ENCODE data around the gene TIMM44. TPM values are rescaled to one million over a fixed set of nuclear protein-coding genes. Genes with fewer than 3 reads are reported as not detected.
"Not testable (repeated sequence)": the region's sequence is repeated elsewhere in the genome, so short reads cannot be mapped to it uniquely, and the experiment has no call there.

TIMM44 gene
- total RNA-seq, 1 donor from 2014 or later: 89.1 TPM

- no peak for TF ChIP-seq CTCF (IDR thresholded peaks at IDR 0.05; ENCODE audit: borderline replicate concordance)
- intact Hi-C loops (cut with micrococcal nuclease): no loop called here
- Histone ChIP-seq H3K27me3 (ENCODE audit: low read depth) (no peaks in the 10 kb centered on the region), H3K9me3 (replicated peaks) (no peaks in the 10 kb centered on the region), H3K4me3 (no peak overlapping the region), H3K4me1 (no peaks in the 10 kb centered on the region), H3K27ac (replicated peaks) (no peak overlapping the region), H3K36me3 (peaks cover 75% of the 10 kb centered on the region)
- DNase-seq: no peak
Observed at GRCh38 chr19:7963566-7963965, 20.1 kb upstream of the TIMM44 start.

GRCh38 chr19:7962644-7963268 lies 19.3 kb upstream of the TIMM44 start:
- Histone ChIP-seq H3K27me3 (ENCODE audit: low read depth) (no peaks in the 10 kb centered on the region), H3K27ac (replicated peaks) (no peak overlapping the region), H3K36me3 (peaks cover 77% of the 10 kb centered on the region), H3K4me3 (no peak overlapping the region), H3K9me3 (replicated peaks) (no peaks in the 10 kb centered on the region), H3K4me1 (no peaks in the 10 kb centered on the region)
- no peak for TF ChIP-seq CTCF (IDR thresholded peaks at IDR 0.05; ENCODE audit: borderline replicate concordance)
- no peak for DNase-seq
- intact Hi-C loops (cut with micrococcal nuclease): no loop called here

GRCh38 chr19:7961920-7962626 lies 18.6 kb upstream of the TIMM44 start:
- no peak overlapping the region for H3K4me3 ChIP-seq
- H3K4me1 ChIP-seq: no peaks in the 10 kb centered on the region
- no peak overlapping the region for H3K27ac ChIP-seq (replicated peaks)
- DNase-seq: no peak
- no peaks in the 10 kb centered on the region for H3K9me3 ChIP-seq (replicated peaks)
- no peaks in the 10 kb centered on the region for H3K27me3 ChIP-seq (ENCODE audit: low read depth)
- intact Hi-C loops (cut with micrococcal nuclease): no loop called here
- no peak for TF ChIP-seq CTCF (IDR thresholded peaks at IDR 0.05; ENCODE audit: borderline replicate concordance)
- H3K36me3 ChIP-seq: peaks cover 72% of the 10 kb centered on the region

GRCh38 chr19:7961082-7961481 lies 17.6 kb upstream of the TIMM44 start:
- H3K4me3 ChIP-seq; H3K27ac ChIP-seq (replicated peaks); intact Hi-C loops (cut with micrococcal nuclease); DNase-seq; H3K4me1 ChIP-seq; H3K9me3 ChIP-seq (replicated peaks); H3K27me3 ChIP-seq (ENCODE audit: low read depth): not testable (repeated sequence)
- H3K36me3 ChIP-seq: peaks cover 62% of the 10 kb centered on the region

GRCh38 chr19:7959211-7959610 lies 15.7 kb upstream of the TIMM44 start:
- no peak overlapping the region for H3K4me3 ChIP-seq
- no peak for DNase-seq
- intact Hi-C loops (cut with micrococcal nuclease): no loop called here
- H3K36me3 ChIP-seq: peaks cover 44% of the 10 kb centered on the region
- no peak overlapping the region for H3K27ac ChIP-seq (replicated peaks)
- H3K9me3 ChIP-seq (replicated peaks): no peaks in the 10 kb centered on the region
- H3K27me3 ChIP-seq (ENCODE audit: low read depth): no peaks in the 10 kb centered on the region
- no peak for TF ChIP-seq CTCF (IDR thresholded peaks at IDR 0.05; ENCODE audit: borderline replicate concordance)
- no peaks in the 10 kb centered on the region for H3K4me1 ChIP-seq

GRCh38 chr19:7955696-7956095 lies 12.2 kb upstream of the TIMM44 start:
- DNase-seq: no peak
- no peaks in the 10 kb centered on the region for H3K27me3 ChIP-seq (ENCODE audit: low read depth)
- no peak overlapping the region for H3K27ac ChIP-seq (replicated peaks)
- H3K9me3 ChIP-seq (replicated peaks): no peaks in the 10 kb centered on the region
- H3K36me3 ChIP-seq: peaks cover 8% of the 10 kb centered on the region
- peaks cover 19% of the 10 kb centered on the region for H3K4me1 ChIP-seq
- intact Hi-C loops (cut with micrococcal nuclease): no loop called here
- no peak for TF ChIP-seq CTCF (IDR thresholded peaks at IDR 0.05; ENCODE audit: borderline replicate concordance)
- no peak overlapping the region for H3K4me3 ChIP-seq

All from left ventricle myocardium inferior (tissue), 1 donor.